ENCODE data around the gene FBRSL1.
"Not testable (repeated sequence)": the region's sequence is repeated elsewhere in the genome, so short reads cannot be mapped to it uniquely, and the experiment has no call there.

The FBRSL1 gene

GRCh38 chr12:132454193-132454932 is 35.6 kb upstream of the FBRSL1 start:
- no peak for DNase-seq

GRCh38 chr12:132454933-132455418 is 35.0 kb upstream of the FBRSL1 start:
- no peak for DNase-seq

GRCh38 chr12:132455565-132455964 is 34.4 kb upstream of the FBRSL1 start:
- no peak for DNase-seq

GRCh38 chr12:132456186-132456943 is 33.6 kb upstream of the FBRSL1 start:
- no peak for DNase-seq

- DNase-seq, result no peak
These were observed 32.9 kb upstream of the FBRSL1 start for GRCh38 chr12:132456944-132457495.

- no peak for DNase-seq
These were observed 31.5 kb upstream of the FBRSL1 start for GRCh38 chr12:132458441-132458840.

- no peak for DNase-seq
These were observed 30.9 kb upstream of the FBRSL1 start for GRCh38 chr12:132458846-132459641.

GRCh38 chr12:132460571-132460970 is 29.4 kb upstream of the FBRSL1 start:
- no peak for DNase-seq

GRCh38 chr12:132461526-132461925 is 28.4 kb upstream of the FBRSL1 start:
- no peak for DNase-seq

- DNase-seq, result no peak
These were observed 27.2 kb upstream of the FBRSL1 start for GRCh38 chr12:132462788-132463187.

GRCh38 chr12:132463284-132463924 is 26.5 kb upstream of the FBRSL1 start:
- DNase-seq, result not testable (repeated sequence)

- not testable (repeated sequence) for DNase-seq
These were observed 25.6 kb upstream of the FBRSL1 start for GRCh38 chr12:132464304-132464703.

GRCh38 chr12:132464820-132465219 is 25.1 kb upstream of the FBRSL1 start:
- no peak for DNase-seq

- DNase-seq, result no peak
These were observed 24.4 kb upstream of the FBRSL1 start for GRCh38 chr12:132465269-132466190.

- DNase-seq, result no peak
These were observed 23.4 kb upstream of the FBRSL1 start for GRCh38 chr12:132466241-132467201.

- DNase-seq, result no peak
These were observed 22.4 kb upstream of the FBRSL1 start for GRCh38 chr12:132467511-132467910.

GRCh38 chr12:132469423-132469822 is 20.5 kb upstream of the FBRSL1 start:
- DNase-seq, result no peak

GRCh38 chr12:132470397-132470796 is 19.6 kb upstream of the FBRSL1 start:
- DNase-seq, result no peak

GRCh38 chr12:132471011-132471857 is 18.7 kb upstream of the FBRSL1 start:
- DNase-seq, result no peak

Data from NCI-H1105 treated with DMSO at 0.1 percent for 48 hours (cell line).